ENCODE data around the gene ACD. TPM values are rescaled to one million over a fixed set of nuclear protein-coding genes. Genes with fewer than 3 reads are reported as not detected.

The ACD gene
- total and polyA plus RNA-seq, 2 of the 4 experiments (the other 2 are of a cell fraction), result 15.6 to 31.1 TPM

DNA sequence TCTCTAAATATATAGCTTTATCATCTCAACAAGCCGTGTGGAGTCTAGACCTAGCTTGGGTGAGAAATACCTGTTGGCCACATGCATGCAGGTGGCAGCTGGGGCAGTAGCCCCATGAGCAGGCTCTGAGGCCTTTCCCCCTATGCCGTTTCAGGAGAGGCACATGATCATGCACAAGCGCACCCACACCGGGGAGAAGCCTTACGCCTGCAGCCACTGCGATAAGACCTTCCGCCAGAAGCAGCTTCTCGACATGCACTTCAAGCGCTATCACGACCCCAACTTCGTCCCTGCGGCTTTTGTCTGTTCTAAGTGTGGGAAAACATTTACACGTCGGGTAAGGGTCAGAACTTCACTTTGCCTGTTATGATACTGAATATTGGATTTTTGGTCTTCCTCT, 31.8 kb downstream of the ACD start:
- dilution Hi-C loops (cut with HindIII; ENCODE audit: low sequenced_read_pairs, unreplicated experiment) (no loop called here), in situ Hi-C loops (cut with MboI; ENCODE audit: low sequenced_read_pairs) (no loop called here), intact Hi-C loops (cut with micrococcal nuclease) (no loop called here)
- no peak overlapping the region for H2BK120ac ChIP-seq (ENCODE audit: low read depth, low read length)
- no peaks in the 10 kb centered on the region for H3K27me3 ChIP-seq (ENCODE audit: control insufficient read depth, insufficient read depth, low read length)
- no peak overlapping the region for H3K18ac ChIP-seq (ENCODE audit: low read depth, low read length)
- H2BK20ac ChIP-seq (ENCODE audit: low read depth, low read length), result no peak overlapping the region
- CTCF ChIA-PET, result interaction anchor here (0.6 kb wide), 2 partner anchors 65 to 108 kb away, joined by 3 read pairs; no protein-coding TSS in a partner anchor
- H3K56ac ChIP-seq (ENCODE audit: extremely low read depth, insufficient read depth, low read length), result no peak overlapping the region
- no peak overlapping the region for H2BK15ac ChIP-seq (ENCODE audit: low read depth, low read length)
- H3K4me1 ChIP-seq (ENCODE audit: control insufficient read depth, insufficient read depth, low read length), result peaks cover 5% of the 10 kb centered on the region
- BruUV-seq (replicated peaks), result no TSS peak
- 98% methylated on average over 9 of the region's 14 CpGs; no CpG with 5 or more reads in 1 of the 2 experiments for WGBS, 2 experiments (ENCODE audit: extremely low coverage in 2 of 2, insufficient read length in 1 of 2)
- H2AK5ac ChIP-seq (ENCODE audit: low read depth, low read length), result no peak overlapping the region
- POLR2A ChIA-PET (ENCODE audit: unreplicated experiment), result no interaction called here
- no peak overlapping the region for H3K23ac ChIP-seq (ENCODE audit: low read depth, low read length)
- peaks cover 5% of the 10 kb centered on the region; the same call in 1 of the 2 replicates for H4K20me1 ChIP-seq (ENCODE audit: insufficient read depth, low read length)
- H2BK5ac ChIP-seq (ENCODE audit: low read depth, low read length, poor library complexity, severe bottlenecking), result no peak overlapping the region
- TF ChIP-seq MAZ (IDR thresholded peaks at IDR 0.05; ENCODE audit: borderline replicate concordance, low read depth, low read length) (no peak), MAFK (IDR thresholded peaks at IDR 0.05; ENCODE audit: low read depth, low read length) (no peak), FOS (IDR thresholded peaks at IDR 0.05; ENCODE audit: low read depth, low read length) (no peak), RAD21 (IDR thresholded peaks at IDR 0.05; ENCODE audit: low read length) (no peak), BHLHE40 (IDR thresholded peaks at IDR 0.05; ENCODE audit: low read depth, low read length) (no peak), SMC3 (IDR thresholded peaks at IDR 0.05; ENCODE audit: low read depth, low read length) (no peak), NFE2L2 (IDR thresholded peaks at IDR 0.05; ENCODE audit: low read depth, low read length) (no peak), CEBPB (IDR thresholded peaks at IDR 0.05; ENCODE audit: low read depth, low read length) (no peak), RCOR1 (IDR thresholded peaks at IDR 0.05; ENCODE audit: insufficient replicate concordance, low read length) (no peak), POLR2A (IDR thresholded peaks at IDR 0.05; ENCODE audit: low read depth, low read length) (no peak)
- TF ChIP-seq, protein P1, sequence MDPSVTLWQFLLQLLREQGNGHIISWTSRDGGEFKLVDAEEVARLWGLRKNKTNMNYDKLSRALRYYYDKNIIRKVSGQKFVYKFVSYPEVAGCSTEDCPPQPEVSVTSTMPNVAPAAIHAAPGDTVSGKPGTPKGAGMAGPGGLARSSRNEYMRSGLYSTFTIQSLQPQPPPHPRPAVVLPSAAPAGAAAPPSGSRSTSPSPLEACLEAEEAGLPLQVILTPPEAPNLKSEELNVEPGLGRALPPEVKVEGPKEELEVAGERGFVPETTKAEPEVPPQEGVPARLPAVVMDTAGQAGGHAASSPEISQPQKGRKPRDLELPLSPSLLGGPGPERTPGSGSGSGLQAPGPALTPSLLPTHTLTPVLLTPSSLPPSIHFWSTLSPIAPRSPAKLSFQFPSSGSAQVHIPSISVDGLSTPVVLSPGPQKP (IDR thresholded peaks at IDR 0.05; ENCODE audit: borderline replicate concordance, low read depth, low read length), result no peak
- TF ChIP-seq, protein P2, sequence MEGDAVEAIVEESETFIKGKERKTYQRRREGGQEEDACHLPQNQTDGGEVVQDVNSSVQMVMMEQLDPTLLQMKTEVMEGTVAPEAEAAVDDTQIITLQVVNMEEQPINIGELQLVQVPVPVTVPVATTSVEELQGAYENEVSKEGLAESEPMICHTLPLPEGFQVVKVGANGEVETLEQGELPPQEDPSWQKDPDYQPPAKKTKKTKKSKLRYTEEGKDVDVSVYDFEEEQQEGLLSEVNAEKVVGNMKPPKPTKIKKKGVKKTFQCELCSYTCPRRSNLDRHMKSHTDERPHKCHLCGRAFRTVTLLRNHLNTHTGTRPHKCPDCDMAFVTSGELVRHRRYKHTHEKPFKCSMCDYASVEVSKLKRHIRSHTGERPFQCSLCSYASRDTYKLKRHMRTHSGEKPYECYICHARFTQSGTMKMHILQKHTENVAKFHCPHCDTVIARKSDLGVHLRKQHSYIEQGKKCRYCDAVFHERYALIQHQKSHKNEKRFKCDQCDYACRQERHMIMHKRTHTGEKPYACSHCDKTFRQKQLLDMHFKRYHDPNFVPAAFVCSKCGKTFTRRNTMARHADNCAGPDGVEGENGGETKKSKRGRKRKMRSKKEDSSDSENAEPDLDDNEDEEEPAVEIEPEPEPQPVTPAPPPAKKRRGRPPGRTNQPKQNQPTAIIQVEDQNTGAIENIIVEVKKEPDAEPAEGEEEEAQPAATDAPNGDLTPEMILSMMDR (conservative IDR thresholded peaks at IDR 0.05; ENCODE audit: low read depth, low read length), result no peak
- TF ChIP-seq, protein P3, sequence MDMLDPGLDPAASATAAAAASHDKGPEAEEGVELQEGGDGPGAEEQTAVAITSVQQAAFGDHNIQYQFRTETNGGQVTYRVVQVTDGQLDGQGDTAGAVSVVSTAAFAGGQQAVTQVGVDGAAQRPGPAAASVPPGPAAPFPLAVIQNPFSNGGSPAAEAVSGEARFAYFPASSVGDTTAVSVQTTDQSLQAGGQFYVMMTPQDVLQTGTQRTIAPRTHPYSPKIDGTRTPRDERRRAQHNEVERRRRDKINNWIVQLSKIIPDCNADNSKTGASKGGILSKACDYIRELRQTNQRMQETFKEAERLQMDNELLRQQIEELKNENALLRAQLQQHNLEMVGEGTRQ (IDR thresholded peaks at IDR 0.05; ENCODE audit: low read depth, low read length), result no peak
- H3K9ac ChIP-seq (ENCODE audit: low read depth, low read length), result no peak overlapping the region
- ATAC-seq (ENCODE audit: low read depth) (no peak), DNase-seq (no peak)
- H4K91ac ChIP-seq (ENCODE audit: insufficient read depth, low read depth, low read length), result no peak overlapping the region
- H3K36me3 ChIP-seq (ENCODE audit: control insufficient read depth, insufficient read depth, low read length), result peaks cover 32% of the 10 kb centered on the region
- H3K9me1 ChIP-seq (ENCODE audit: insufficient read depth, low read length), result no peaks in the 10 kb centered on the region; the same call in 1 of the 2 replicates
- H4K8ac ChIP-seq (ENCODE audit: low read depth in 2 of 2, low read length in 2 of 2), result no peak overlapping the region
- no peak overlapping the region for H3K4me2 ChIP-seq (ENCODE audit: low read depth, low read length)
- no peak overlapping the region for H4K5ac ChIP-seq (ENCODE audit: low read depth, low read length)
- peak overlapping the region; percentile 51 for H2AFZ ChIP-seq (replicated peaks; ENCODE audit: low read length, poor library complexity)
- no peak overlapping the region for H3K27ac ChIP-seq (ENCODE audit: insufficient read depth, low read length)
- H3K4me3 ChIP-seq (ENCODE audit: insufficient read depth, low read depth, low read length), result no peak overlapping the region
- H3K79me1 ChIP-seq (ENCODE audit: low read depth in 1 of 2, low read length in 2 of 2), result peaks cover 6 to 15% of the 10 kb centered on the region in 2 experiments
- no peaks in the 10 kb centered on the region for H3K9me3 ChIP-seq (ENCODE audit: control insufficient read depth, insufficient read depth, low read length)
- H2AK9ac ChIP-seq (replicated peaks; ENCODE audit: low read depth, low read length, poor library complexity), result no peak overlapping the region
- H3K4ac ChIP-seq (ENCODE audit: low read depth, low read length), result no peak overlapping the region
- H3K14ac ChIP-seq (replicated peaks; ENCODE audit: low read depth, low read length), result no peak overlapping the region

Data from IMR-90 (cell line).